Measurements from ENCODE around the gene HECW1.
A peak's percentile ranks its signal among the peaks of the same experiment; 100 is the strongest.

The HECW1 gene

DNA sequence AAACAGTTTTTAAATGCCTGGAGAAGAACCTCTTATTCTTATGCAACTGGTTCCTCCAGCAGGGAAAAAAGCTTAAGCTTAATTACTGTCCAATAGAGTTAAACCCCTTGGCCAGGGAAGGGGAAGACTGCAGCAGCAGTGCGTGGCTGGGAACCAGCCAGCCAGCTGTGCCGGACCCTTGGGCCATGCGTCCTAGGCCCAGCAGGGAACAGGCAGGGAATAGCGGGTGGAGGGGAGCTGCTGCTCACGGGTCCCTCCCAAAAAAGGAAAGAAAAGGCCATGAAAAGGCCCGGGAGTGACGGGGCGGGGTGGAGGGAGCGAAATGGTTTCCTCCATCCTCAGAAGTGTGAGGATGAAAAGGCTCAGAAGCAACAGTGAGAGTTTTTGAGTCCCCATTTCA, 35.2 kb upstream of the HECW1 start:
- no peak for TF ChIP-seq POU6F1 (CRISPR knock-in tag; IDR thresholded peaks at IDR 0.05; ENCODE audit: borderline replicate concordance, low read depth)
- TF ChIP-seq PPARA (CRISPR knock-in tag; IDR thresholded peaks at IDR 0.05; ENCODE audit: borderline replicate concordance) = no peak
- no peak for TF ChIP-seq ZFP30 (CRISPR knock-in tag; IDR thresholded peaks at IDR 0.05)
- no peak for TF ChIP-seq ISL1 (CRISPR knock-in tag; IDR thresholded peaks at IDR 0.05)
- no peak for TF ChIP-seq ZNF70 (CRISPR knock-in tag; IDR thresholded peaks at IDR 0.05)
- TF ChIP-seq, protein P1, sequence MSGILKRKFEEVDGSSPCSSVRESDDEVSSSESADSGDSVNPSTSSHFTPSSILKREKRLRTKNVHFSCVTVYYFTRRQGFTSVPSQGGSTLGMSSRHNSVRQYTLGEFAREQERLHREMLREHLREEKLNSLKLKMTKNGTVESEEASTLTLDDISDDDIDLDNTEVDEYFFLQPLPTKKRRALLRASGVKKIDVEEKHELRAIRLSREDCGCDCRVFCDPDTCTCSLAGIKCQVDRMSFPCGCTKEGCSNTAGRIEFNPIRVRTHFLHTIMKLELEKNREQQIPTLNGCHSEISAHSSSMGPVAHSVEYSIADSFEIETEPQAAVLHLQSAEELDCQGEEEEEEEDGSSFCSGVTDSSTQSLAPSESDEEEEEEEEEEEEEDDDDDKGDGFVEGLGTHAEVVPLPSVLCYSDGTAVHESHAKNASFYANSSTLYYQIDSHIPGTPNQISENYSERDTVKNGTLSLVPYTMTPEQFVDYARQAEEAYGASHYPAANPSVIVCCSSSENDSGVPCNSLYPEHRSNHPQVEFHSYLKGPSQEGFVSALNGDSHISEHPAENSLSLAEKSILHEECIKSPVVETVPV (CRISPR knock-in tag; IDR thresholded peaks at IDR 0.05) = no peak
- no peak for TF ChIP-seq TCF4 (CRISPR knock-in tag; IDR thresholded peaks at IDR 0.05; ENCODE audit: borderline replicate concordance)
- TF ChIP-seq, protein P2, sequence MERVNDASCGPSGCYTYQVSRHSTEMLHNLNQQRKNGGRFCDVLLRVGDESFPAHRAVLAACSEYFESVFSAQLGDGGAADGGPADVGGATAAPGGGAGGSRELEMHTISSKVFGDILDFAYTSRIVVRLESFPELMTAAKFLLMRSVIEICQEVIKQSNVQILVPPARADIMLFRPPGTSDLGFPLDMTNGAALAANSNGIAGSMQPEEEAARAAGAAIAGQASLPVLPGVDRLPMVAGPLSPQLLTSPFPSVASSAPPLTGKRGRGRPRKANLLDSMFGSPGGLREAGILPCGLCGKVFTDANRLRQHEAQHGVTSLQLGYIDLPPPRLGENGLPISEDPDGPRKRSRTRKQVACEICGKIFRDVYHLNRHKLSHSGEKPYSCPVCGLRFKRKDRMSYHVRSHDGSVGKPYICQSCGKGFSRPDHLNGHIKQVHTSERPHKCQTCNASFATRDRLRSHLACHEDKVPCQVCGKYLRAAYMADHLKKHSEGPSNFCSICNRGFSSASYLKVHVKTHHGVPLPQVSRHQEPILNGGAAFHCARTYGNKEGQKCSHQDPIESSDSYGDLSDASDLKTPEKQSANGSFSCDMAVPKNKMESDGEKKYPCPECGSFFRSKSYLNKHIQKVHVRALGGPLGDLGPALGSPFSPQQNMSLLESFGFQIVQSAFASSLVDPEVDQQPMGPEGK (CRISPR knock-in tag; IDR thresholded peaks at IDR 0.05; ENCODE audit: borderline replicate concordance) = no peak
- TF ChIP-seq GLIS3 (CRISPR knock-in tag; IDR thresholded peaks at IDR 0.05) = no peak
- TF ChIP-seq CREB5 (CRISPR knock-in tag; IDR thresholded peaks at IDR 0.05; ENCODE audit: low read depth) = no peak
- TF ChIP-seq CSDC2 (CRISPR knock-in tag; IDR thresholded peaks at IDR 0.05) = no peak
- TF ChIP-seq ZNF8 (CRISPR knock-in tag; IDR thresholded peaks at IDR 0.05) = no peak
- TF ChIP-seq BACH2 (CRISPR knock-in tag; IDR thresholded peaks at IDR 0.05; ENCODE audit: borderline replicate concordance) = no peak
- TF ChIP-seq ZNF565 (CRISPR knock-in tag; conservative IDR thresholded peaks at IDR 0.05; ENCODE audit: low read depth) = no peak
- no peak for TF ChIP-seq TOX (CRISPR knock-in tag; IDR thresholded peaks at IDR 0.05; ENCODE audit: borderline replicate concordance)
- no peak for ATAC-seq

- TF ChIP-seq ZC3H10 (CRISPR knock-in tag; IDR thresholded peaks at IDR 0.05) = no peak
- peak; percentile 72 for ATAC-seq
Observed at GRCh38 chr7:43077732-43078391, 34.6 kb upstream of the HECW1 start.

- TF ChIP-seq PPARA (CRISPR knock-in tag; IDR thresholded peaks at IDR 0.05; ENCODE audit: borderline replicate concordance) (no peak), ZNF565 (CRISPR knock-in tag; conservative IDR thresholded peaks at IDR 0.05; ENCODE audit: low read depth) (no peak), TCF4 (CRISPR knock-in tag; IDR thresholded peaks at IDR 0.05; ENCODE audit: borderline replicate concordance) (no peak), POU6F1 (CRISPR knock-in tag; IDR thresholded peaks at IDR 0.05; ENCODE audit: borderline replicate concordance, low read depth) (no peak), CSDC2 (CRISPR knock-in tag; IDR thresholded peaks at IDR 0.05) (no peak), ZFP30 (CRISPR knock-in tag; IDR thresholded peaks at IDR 0.05) (no peak), BACH2 (CRISPR knock-in tag; IDR thresholded peaks at IDR 0.05; ENCODE audit: borderline replicate concordance) (no peak), GLIS3 (CRISPR knock-in tag; IDR thresholded peaks at IDR 0.05) (no peak), ISL1 (CRISPR knock-in tag; IDR thresholded peaks at IDR 0.05) (no peak), TOX (CRISPR knock-in tag; IDR thresholded peaks at IDR 0.05; ENCODE audit: borderline replicate concordance) (no peak)
- ATAC-seq = no peak
Observed at GRCh38 chr7:43078794-43079193, 33.7 kb upstream of the HECW1 start.

DNA sequence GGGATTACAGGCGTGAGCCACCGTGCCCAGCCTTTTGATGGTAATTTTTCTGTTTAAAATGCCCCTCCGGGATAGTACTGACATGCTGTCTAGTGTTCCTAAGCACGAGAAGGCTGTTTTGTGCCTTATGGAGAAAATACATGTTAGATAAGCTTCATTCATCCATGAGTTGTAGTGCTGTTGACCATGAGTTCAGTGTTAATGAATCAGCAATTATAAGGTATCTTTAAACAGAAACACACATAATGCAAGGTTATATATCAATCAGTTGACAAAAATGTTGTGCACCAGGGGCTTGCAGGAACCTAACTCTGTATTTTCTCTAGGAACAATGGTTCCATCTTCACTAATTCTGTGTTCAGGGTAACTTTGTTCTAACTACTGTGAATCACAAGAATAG, 30.8 kb upstream of the HECW1 start:
- ATAC-seq = no peak
- no peak for TF ChIP-seq SNAI2 (CRISPR knock-in tag; IDR thresholded peaks at IDR 0.05)
- no peak for TF ChIP-seq CSDC2 (CRISPR knock-in tag; IDR thresholded peaks at IDR 0.05)
- TF ChIP-seq ISL1 (CRISPR knock-in tag; IDR thresholded peaks at IDR 0.05) = no peak
- no peak for TF ChIP-seq ZNF8 (CRISPR knock-in tag; IDR thresholded peaks at IDR 0.05)
- no peak for TF ChIP-seq TOX (CRISPR knock-in tag; IDR thresholded peaks at IDR 0.05; ENCODE audit: borderline replicate concordance)
- TF ChIP-seq, protein P1 (CRISPR knock-in tag; IDR thresholded peaks at IDR 0.05) = no peak
- TF ChIP-seq ZFP3 (CRISPR knock-in tag; IDR thresholded peaks at IDR 0.05) = no peak
- no peak for TF ChIP-seq TCF4 (CRISPR knock-in tag; IDR thresholded peaks at IDR 0.05; ENCODE audit: borderline replicate concordance)
- no peak for TF ChIP-seq ZNF70 (CRISPR knock-in tag; IDR thresholded peaks at IDR 0.05)
- no peak for TF ChIP-seq ZC3H10 (CRISPR knock-in tag; IDR thresholded peaks at IDR 0.05)
- TF ChIP-seq, protein P3, sequence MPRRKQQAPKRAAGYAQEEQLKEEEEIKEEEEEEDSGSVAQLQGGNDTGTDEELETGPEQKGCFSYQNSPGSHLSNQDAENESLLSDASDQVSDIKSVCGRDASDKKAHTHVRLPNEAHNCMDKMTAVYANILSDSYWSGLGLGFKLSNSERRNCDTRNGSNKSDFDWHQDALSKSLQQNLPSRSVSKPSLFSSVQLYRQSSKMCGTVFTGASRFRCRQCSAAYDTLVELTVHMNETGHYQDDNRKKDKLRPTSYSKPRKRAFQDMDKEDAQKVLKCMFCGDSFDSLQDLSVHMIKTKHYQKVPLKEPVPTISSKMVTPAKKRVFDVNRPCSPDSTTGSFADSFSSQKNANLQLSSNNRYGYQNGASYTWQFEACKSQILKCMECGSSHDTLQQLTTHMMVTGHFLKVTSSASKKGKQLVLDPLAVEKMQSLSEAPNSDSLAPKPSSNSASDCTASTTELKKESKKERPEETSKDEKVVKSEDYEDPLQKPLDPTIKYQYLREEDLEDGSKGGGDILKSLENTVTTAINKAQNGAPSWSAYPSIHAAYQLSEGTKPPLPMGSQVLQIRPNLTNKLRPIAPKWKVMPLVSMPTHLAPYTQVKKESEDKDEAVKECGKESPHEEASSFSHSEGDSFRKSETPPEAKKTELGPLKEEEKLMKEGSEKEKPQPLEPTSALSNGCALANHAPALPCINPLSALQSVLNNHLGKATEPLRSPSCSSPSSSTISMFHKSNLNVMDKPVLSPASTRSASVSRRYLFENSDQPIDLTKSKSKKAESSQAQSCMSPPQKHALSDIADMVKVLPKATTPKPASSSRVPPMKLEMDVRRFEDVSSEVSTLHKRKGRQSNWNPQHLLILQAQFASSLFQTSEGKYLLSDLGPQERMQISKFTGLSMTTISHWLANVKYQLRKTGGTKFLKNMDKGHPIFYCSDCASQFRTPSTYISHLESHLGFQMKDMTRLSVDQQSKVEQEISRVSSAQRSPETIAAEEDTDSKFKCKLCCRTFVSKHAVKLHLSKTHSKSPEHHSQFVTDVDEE (CRISPR knock-in tag; IDR thresholded peaks at IDR 0.05) = no peak
- TF ChIP-seq CREB5 (CRISPR knock-in tag; IDR thresholded peaks at IDR 0.05; ENCODE audit: low read depth) = no peak

All from SK-N-SH treated with all-trans-retinoic acid at 6 μM for 48 hours (cell line).